ENCODE measurements around the gene S100G.

- TF ChIP-seq CTCF (IDR thresholded peaks at IDR 0.05; ENCODE audit: borderline replicate concordance, extremely low read depth, low read length, poor library complexity, severe bottlenecking), result no peak
- no peak for TF ChIP-seq EZH2 (IDR thresholded peaks at IDR 0.05; ENCODE audit: borderline replicate concordance, low read depth, low read length, severe bottlenecking)
Observed at GRCh38 chrX:16664074-16664473, 14.1 kb downstream of the S100G start.

All from DND-41 (cell line).